ENCODE data around the gene RBM20. TPM values are rescaled to one million over a fixed set of nuclear protein-coding genes. Genes with fewer than 3 reads are reported as not detected.

The RBM20 gene
- total and polyA plus RNA-seq, 12 donors = 0.07 to 2.3 (median 0.28) TPM; not detected in 2

DNA sequence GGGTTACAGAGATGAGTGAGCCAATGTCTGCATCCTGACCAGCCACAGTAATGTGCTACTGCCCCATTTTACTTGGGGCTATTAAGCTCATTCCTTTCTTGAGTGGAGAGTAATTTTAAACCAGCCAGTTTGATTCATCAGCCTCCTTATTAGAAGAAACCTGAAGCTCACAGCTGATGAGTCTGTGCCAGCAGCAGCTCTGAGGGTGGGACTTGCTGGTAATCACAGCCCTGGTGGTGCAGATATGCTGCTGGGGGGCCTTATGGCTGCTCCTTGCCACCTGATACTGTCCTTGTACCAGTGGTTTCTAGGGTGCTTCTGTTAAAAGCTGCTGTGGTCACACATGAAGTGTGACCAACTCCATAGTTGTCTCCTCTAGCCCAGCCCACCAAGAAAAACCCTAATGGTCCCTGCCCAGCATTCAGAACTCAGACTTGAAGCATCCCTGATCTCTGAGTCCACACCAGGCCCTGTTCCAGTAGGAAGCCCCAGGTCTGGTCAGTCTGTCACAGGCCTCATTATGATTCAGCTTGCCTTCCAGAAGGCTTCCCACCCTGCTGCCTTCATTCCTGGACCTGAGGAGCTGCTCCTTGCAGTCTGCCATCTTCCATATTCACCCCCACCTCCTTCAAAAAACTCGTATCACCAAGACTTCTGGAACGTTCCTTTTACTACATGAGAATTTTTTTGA, 28.9 kb upstream of the RBM20 start:
- H3K4me1 ChIP-seq (replicated peaks in 1 of 2) = no peaks in the 10 kb centered on the region
- intact Hi-C loops (cut with DNase I) = loop anchor here in 1 of 2 donors (10.0 kb wide), 1 partner anchor 60 kb away; no protein-coding TSS in a partner anchor
- WGBS, 4 donors = 68 to 85% (median 77%) methylated on average over 2 of the region's 2 CpGs
- no peaks in the 10 kb centered on the region for H3K9me3 ChIP-seq (replicated peaks in 1 of 3)
- no peaks in the 10 kb centered on the region for H3K27me3 ChIP-seq
- TF ChIP-seq POLR2A (IDR thresholded peaks at IDR 0.05) = no peak
- TF ChIP-seq, protein P1, sequence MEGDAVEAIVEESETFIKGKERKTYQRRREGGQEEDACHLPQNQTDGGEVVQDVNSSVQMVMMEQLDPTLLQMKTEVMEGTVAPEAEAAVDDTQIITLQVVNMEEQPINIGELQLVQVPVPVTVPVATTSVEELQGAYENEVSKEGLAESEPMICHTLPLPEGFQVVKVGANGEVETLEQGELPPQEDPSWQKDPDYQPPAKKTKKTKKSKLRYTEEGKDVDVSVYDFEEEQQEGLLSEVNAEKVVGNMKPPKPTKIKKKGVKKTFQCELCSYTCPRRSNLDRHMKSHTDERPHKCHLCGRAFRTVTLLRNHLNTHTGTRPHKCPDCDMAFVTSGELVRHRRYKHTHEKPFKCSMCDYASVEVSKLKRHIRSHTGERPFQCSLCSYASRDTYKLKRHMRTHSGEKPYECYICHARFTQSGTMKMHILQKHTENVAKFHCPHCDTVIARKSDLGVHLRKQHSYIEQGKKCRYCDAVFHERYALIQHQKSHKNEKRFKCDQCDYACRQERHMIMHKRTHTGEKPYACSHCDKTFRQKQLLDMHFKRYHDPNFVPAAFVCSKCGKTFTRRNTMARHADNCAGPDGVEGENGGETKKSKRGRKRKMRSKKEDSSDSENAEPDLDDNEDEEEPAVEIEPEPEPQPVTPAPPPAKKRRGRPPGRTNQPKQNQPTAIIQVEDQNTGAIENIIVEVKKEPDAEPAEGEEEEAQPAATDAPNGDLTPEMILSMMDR (IDR thresholded peaks at IDR 0.05) = no peak
- DNase-seq = no peak
- no peak overlapping the region for H3K27ac ChIP-seq
- no peak overlapping the region for H3K4me3 ChIP-seq
- H3K36me3 ChIP-seq (replicated peaks in 1 of 2) = no peaks in the 10 kb centered on the region

DNA sequence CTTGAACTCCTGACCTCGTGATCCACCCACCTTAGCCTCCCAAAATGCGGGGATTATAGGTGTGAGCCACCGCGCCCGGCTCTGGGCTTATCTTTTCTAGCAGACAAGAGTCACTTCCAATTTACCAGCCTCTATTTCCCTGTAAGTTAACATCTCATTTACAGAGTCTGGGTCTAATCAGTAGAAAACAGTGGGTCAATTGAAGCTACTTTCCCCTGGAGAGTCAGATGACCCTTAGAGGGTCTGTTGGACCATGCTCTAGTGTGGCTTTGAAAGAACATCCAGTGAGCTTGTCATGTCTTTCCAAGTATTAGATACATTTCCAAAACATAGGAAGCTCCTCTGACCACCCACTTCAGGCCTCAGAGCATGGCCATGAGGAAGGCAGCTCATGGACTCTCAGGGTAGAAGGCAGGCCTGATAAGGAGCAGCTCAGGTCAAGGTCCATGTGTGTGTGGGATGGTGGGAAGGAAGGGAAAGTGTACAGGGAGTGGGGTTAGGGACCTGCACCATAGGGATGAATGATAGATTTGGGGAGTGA, 27.6 kb upstream of the RBM20 start:
- Histone ChIP-seq H3K4me3 (no peak overlapping the region), H3K27ac (no peak overlapping the region), H3K36me3 (replicated peaks in 1 of 2) (no peaks in the 10 kb centered on the region), H3K9me3 (replicated peaks in 1 of 3) (no peaks in the 10 kb centered on the region), H3K27me3 (no peaks in the 10 kb centered on the region), H3K4me1 (replicated peaks in 1 of 2) (no peaks in the 10 kb centered on the region)
- DNase-seq = no peak
- 88 to 98% (median 96%) methylated on average over 5 of the region's 5 CpGs for WGBS, 4 donors
- no peak for TF ChIP-seq POLR2A (IDR thresholded peaks at IDR 0.05)
- TF ChIP-seq, protein P1 (IDR thresholded peaks at IDR 0.05) = no peak
- intact Hi-C loops (cut with DNase I) = loop anchor here in 1 of 2 donors (10.0 kb wide), 1 partner anchor 58 kb away; no protein-coding TSS in a partner anchor

DNA sequence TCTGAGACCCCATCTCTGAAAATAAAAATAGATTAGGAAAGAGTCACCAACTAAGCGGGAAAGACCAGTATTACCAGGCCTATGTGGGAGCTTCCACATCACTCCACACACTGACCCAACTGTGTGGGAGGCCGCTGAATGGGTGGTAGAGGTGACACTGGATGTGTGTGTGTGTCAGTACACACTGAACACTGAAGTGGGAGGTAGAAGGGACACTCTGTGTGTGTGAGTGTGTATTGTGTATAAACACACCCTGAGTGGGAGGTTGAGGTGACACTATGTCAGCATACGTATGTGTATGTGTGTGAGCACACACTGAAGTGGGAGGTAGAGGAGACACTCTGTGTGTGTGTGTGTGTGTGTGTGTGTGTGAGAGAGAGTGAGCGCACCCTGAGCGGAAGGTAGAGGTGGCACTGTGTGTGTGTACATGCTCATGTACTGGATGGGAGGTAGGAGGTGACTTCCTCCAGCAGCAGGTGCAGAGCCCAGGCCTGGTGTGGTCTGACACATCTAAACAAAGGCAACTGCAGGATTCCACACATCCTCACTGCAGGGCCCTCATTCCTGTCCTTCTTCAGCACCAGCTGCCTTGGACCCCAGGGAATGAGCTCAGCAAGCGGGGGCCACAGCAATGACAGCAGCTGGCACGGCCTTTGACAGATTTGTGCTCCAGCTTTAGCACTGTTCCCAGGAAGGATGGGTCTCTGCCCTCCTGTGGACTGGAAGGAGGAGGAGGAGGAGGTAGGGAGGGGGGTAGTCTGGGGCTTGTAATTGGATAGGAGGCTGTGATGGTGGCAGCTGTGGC, 26.5 kb upstream of the RBM20 start:
- TF ChIP-seq, protein P1 (IDR thresholded peaks at IDR 0.05) = no peak
- no peak for DNase-seq
- Histone ChIP-seq H3K27ac (no peak overlapping the region), H3K4me1 (replicated peaks in 1 of 2) (no peaks in the 10 kb centered on the region), H3K4me3 (no peak overlapping the region), H3K27me3 (no peaks in the 10 kb centered on the region), H3K36me3 (replicated peaks in 1 of 2) (no peaks in the 10 kb centered on the region), H3K9me3 (replicated peaks in 1 of 3) (no peaks in the 10 kb centered on the region)
- intact Hi-C loops (cut with DNase I) = loop anchor here in 1 of 2 donors (10.0 kb wide), 1 partner anchor 57 kb away; no protein-coding TSS in a partner anchor
- 95 to 97% (median 96%) methylated on average over 7 of the region's 7 CpGs for WGBS, 4 donors

DNA sequence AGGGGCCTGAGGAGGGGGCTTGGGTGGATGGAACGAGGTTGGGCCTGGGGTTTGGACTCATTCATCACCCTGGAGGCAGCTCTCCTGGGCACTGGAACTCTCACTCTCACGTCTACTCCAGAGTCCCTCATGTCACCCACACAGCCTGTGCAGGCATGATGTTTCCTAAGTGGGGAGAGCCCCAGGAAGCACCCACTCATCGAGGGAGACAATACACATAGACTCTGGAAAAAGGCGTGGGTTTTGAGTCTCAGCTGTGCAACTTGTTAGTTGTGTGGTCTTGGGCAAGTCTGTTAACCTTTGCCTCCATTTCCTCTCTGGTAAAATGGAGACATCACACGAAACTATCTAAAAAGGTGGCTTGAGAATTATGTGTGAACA, 25.9 kb upstream of the RBM20 start:
- Histone ChIP-seq H3K36me3 (replicated peaks in 1 of 2) (no peaks in the 10 kb centered on the region), H3K4me1 (replicated peaks in 1 of 2) (no peaks in the 10 kb centered on the region), H3K4me3 (no peak overlapping the region), H3K27me3 (no peaks in the 10 kb centered on the region), H3K27ac (no peak overlapping the region), H3K9me3 (replicated peaks in 1 of 3) (no peaks in the 10 kb centered on the region)
- DNase-seq = no peak
- WGBS, 4 donors = 73 to 79% (median 78%) methylated on average over 5 of the region's 5 CpGs
- intact Hi-C loops (cut with DNase I) = loop anchor here in 1 of 2 donors (10.0 kb wide), 1 partner anchor 57 kb away; no protein-coding TSS in a partner anchor
- TF ChIP-seq, protein P1 (IDR thresholded peaks at IDR 0.05) = no peak
- no peak for TF ChIP-seq POLR2A (IDR thresholded peaks at IDR 0.05)

Data from adrenal gland (tissue), 12 donors.